ENCODE results near the gene LYPLAL1. TPM values are rescaled to one million over a fixed set of nuclear protein-coding genes. Genes with fewer than 3 reads are reported as not detected.

Gene LYPLAL1
- total and polyA plus RNA-seq, 4 donors: 11.9 to 49.6 (median 32.8) TPM

GRCh38 chr1:219132939-219133338 is 40.7 kb upstream of the LYPLAL1 start:
- 90 to 92% methylated on average over 1 of the region's 1 CpG for WGBS, 2 donors
- H3K9ac ChIP-seq (ENCODE audit: insufficient read depth in 1 of 2, low read length in 2 of 2): no peak overlapping the region
- no peak for ATAC-seq (ENCODE audit: insufficient read depth, low FRiP score)

GRCh38 chr1:219138747-219139146 is 34.9 kb upstream of the LYPLAL1 start:
- DNase-seq (no peak), ATAC-seq (ENCODE audit: insufficient read depth, low FRiP score) (no peak)
- H3K27me3 ChIP-seq (ENCODE audit: control insufficient read depth in 3 of 3, insufficient read depth in 3 of 3, low read length in 2 of 3): no peaks in the 10 kb centered on the region
- WGBS, 2 donors: 90 to 94% methylated on average over 3 of the region's 3 CpGs
- H3K4me3 ChIP-seq: no peak overlapping the region
- H3K27ac ChIP-seq (ENCODE audit: low read depth in 1 of 2, low read length in 1 of 2): no peak overlapping the region
- TF ChIP-seq CTCF (IDR thresholded peaks at IDR 0.05; ENCODE audit: control extremely low read depth, extremely low read depth): no peak
- no peaks in the 10 kb centered on the region for H3K4me1 ChIP-seq (ENCODE audit: control insufficient read depth in 5 of 5, insufficient read depth in 5 of 5, low read length in 5 of 5)
- H3K36me3 ChIP-seq (ENCODE audit: control insufficient read depth in 4 of 4, insufficient read depth in 4 of 4, low read length in 4 of 4): no peaks in the 10 kb centered on the region
- H3K9me3 ChIP-seq (ENCODE audit: control insufficient read depth in 4 of 4, insufficient read depth in 3 of 4, low read length in 3 of 4): peaks cover 0 to 5% (median 0%) of the 10 kb centered on the region in 4 donors
- H3K9ac ChIP-seq (ENCODE audit: insufficient read depth in 1 of 2, low read length in 2 of 2): no peak overlapping the region

More at GRCh38 chr1:219132939-219133338, 40.7 kb upstream of the LYPLAL1 start:
- Histone ChIP-seq H3K4me3 (no peak overlapping the region), H3K4me1 (ENCODE audit: control insufficient read depth in 5 of 5, insufficient read depth in 5 of 5, low read length in 5 of 5) (peaks cover 0 to 6% (median 0%) of the 10 kb centered on the region in 5 donors), H3K27ac (ENCODE audit: low read depth in 1 of 2, low read length in 1 of 2) (no peak overlapping the region), H3K36me3 (ENCODE audit: control insufficient read depth in 4 of 4, insufficient read depth in 4 of 4, low read length in 4 of 4) (no peaks in the 10 kb centered on the region), H3K27me3 (ENCODE audit: control insufficient read depth in 3 of 3, insufficient read depth in 3 of 3, low read length in 2 of 3) (no peaks in the 10 kb centered on the region), H3K9me3 (ENCODE audit: control insufficient read depth in 4 of 4, insufficient read depth in 3 of 4, low read length in 3 of 4) (peaks cover 0 to 5% (median 0%) of the 10 kb centered on the region in 4 donors)
- no peak for DNase-seq
- no peak for TF ChIP-seq CTCF (IDR thresholded peaks at IDR 0.05; ENCODE audit: control extremely low read depth, extremely low read depth)

- no peaks in the 10 kb centered on the region for H3K36me3 ChIP-seq (ENCODE audit: control insufficient read depth in 4 of 4, insufficient read depth in 4 of 4, low read length in 4 of 4)
- H3K27me3 ChIP-seq (ENCODE audit: control insufficient read depth in 3 of 3, insufficient read depth in 3 of 3, low read length in 2 of 3): no peaks in the 10 kb centered on the region
- WGBS, 2 donors: 43 to 45% methylated on average over 2 of the region's 2 CpGs
- no peak for DNase-seq
- no peak overlapping the region for H3K9ac ChIP-seq (ENCODE audit: insufficient read depth in 1 of 2, low read length in 2 of 2)
- TF ChIP-seq CTCF (IDR thresholded peaks at IDR 0.05; ENCODE audit: control extremely low read depth, extremely low read depth): no peak
- no peaks in the 10 kb centered on the region for H3K9me3 ChIP-seq (ENCODE audit: control insufficient read depth in 4 of 4, insufficient read depth in 3 of 4, low read length in 3 of 4)
- no peak overlapping the region for H3K27ac ChIP-seq (ENCODE audit: low read depth in 1 of 2, low read length in 1 of 2)
- no peak overlapping the region for H3K4me3 ChIP-seq
- H3K4me1 ChIP-seq (ENCODE audit: control insufficient read depth in 5 of 5, insufficient read depth in 5 of 5, low read length in 5 of 5): no peaks in the 10 kb centered on the region
- ATAC-seq (ENCODE audit: insufficient read depth, low FRiP score): no peak
Measured at GRCh38 chr1:219140303-219140877, 33.3 kb upstream of the LYPLAL1 start.

GRCh38 chr1:219143735-219144134 is 29.9 kb upstream of the LYPLAL1 start:
- Histone ChIP-seq H3K4me3 (no peak overlapping the region), H3K27me3 (ENCODE audit: control insufficient read depth in 3 of 3, insufficient read depth in 3 of 3, low read length in 2 of 3) (no peaks in the 10 kb centered on the region), H3K9me3 (ENCODE audit: control insufficient read depth in 4 of 4, insufficient read depth in 3 of 4, low read length in 3 of 4) (no peaks in the 10 kb centered on the region), H3K27ac (ENCODE audit: low read depth in 1 of 2, low read length in 1 of 2) (no peak overlapping the region), H3K9ac (ENCODE audit: insufficient read depth in 1 of 2, low read length in 2 of 2) (no peak overlapping the region), H3K36me3 (ENCODE audit: control insufficient read depth in 4 of 4, insufficient read depth in 4 of 4, low read length in 4 of 4) (no peaks in the 10 kb centered on the region), H3K4me1 (ENCODE audit: control insufficient read depth in 5 of 5, insufficient read depth in 5 of 5, low read length in 5 of 5) (no peaks in the 10 kb centered on the region)
- no peak for TF ChIP-seq CTCF (IDR thresholded peaks at IDR 0.05; ENCODE audit: control extremely low read depth, extremely low read depth)
- DNase-seq (no peak), ATAC-seq (ENCODE audit: insufficient read depth, low FRiP score) (no peak)
- 92 to 95% methylated on average over 1 of the region's 1 CpG for WGBS, 2 donors
